GM18508 (cell line): Measurements from ENCODE around the gene B3GNT8.
"Not testable (repeated sequence)": the region's sequence is repeated elsewhere in the genome, so short reads cannot be mapped to it uniquely, and the experiment has no call there.

Experiments
- ATAC-seq: cut with Tn5 transposase; IDR thresholded peaks from one replicate; pipeline ENCODE4 v1.9.1; 2021; ENCODE audit warnings: moderate number of reproducible peaks; ENCODE audit not compliant: insufficient read depth, unreplicated experiment

Gene B3GNT8

GRCh38 chr19:41437944-41438574, 10.9 kb upstream of the B3GNT8 start:
- no peak for ATAC-seq

GRCh38 chr19:41436674-41436951, 9.4 kb upstream of the B3GNT8 start:
- no peak for ATAC-seq

- no peak for ATAC-seq
Measured at GRCh38 chr19:41435936-41436673, 8.9 kb upstream of the B3GNT8 start.

- not testable (repeated sequence) for ATAC-seq
Measured at GRCh38 chr19:41435376-41435775, 8.2 kb upstream of the B3GNT8 start.

- no peak for ATAC-seq
Measured at GRCh38 chr19:41434450-41434849, 7.3 kb upstream of the B3GNT8 start.

- ATAC-seq, result no peak
Measured at GRCh38 chr19:41433171-41433570, 6.0 kb upstream of the B3GNT8 start.

- ATAC-seq, result no peak
Measured at GRCh38 chr19:41431426-41432386, 4.5 kb upstream of the B3GNT8 start.

- ATAC-seq, result no peak
Measured at GRCh38 chr19:41430922-41431321, 3.7 kb upstream of the B3GNT8 start.

GRCh38 chr19:41428481-41428859, 1.3 kb upstream of the B3GNT8 start:
- no peak for ATAC-seq

GRCh38 chr19:41427647-41428480, 690 bp upstream of the B3GNT8 start:
- ATAC-seq, result no peak

GRCh38 chr19:41426116-41426841, 895 bp downstream of the B3GNT8 start:
- no peak for ATAC-seq

- ATAC-seq, result no peak
Measured at GRCh38 chr19:41425174-41426115, 1.7 kb downstream of the B3GNT8 start.

GRCh38 chr19:41424335-41425173, 2.6 kb downstream of the B3GNT8 start:
- no peak for ATAC-seq

- no peak for ATAC-seq
Measured at GRCh38 chr19:41422955-41423354, 4.2 kb downstream of the B3GNT8 start.

GRCh38 chr19:41422456-41422855, 4.7 kb downstream of the B3GNT8 start:
- no peak for ATAC-seq

GRCh38 chr19:41421973-41422372, 5.2 kb downstream of the B3GNT8 start:
- ATAC-seq, result no peak

GRCh38 chr19:41421314-41421713, 5.9 kb downstream of the B3GNT8 start:
- no peak for ATAC-seq
